ENCODE results near the gene CEP112. TPM values are rescaled to one million over a fixed set of nuclear protein-coding genes. Genes with fewer than 3 reads are reported as not detected.
A peak's percentile ranks its signal among the peaks of the same experiment; 100 is the strongest.

CEP112 gene
- total RNA-seq, 2 donors from 2014 or later: 5.9 to 6.2 TPM

DNA sequence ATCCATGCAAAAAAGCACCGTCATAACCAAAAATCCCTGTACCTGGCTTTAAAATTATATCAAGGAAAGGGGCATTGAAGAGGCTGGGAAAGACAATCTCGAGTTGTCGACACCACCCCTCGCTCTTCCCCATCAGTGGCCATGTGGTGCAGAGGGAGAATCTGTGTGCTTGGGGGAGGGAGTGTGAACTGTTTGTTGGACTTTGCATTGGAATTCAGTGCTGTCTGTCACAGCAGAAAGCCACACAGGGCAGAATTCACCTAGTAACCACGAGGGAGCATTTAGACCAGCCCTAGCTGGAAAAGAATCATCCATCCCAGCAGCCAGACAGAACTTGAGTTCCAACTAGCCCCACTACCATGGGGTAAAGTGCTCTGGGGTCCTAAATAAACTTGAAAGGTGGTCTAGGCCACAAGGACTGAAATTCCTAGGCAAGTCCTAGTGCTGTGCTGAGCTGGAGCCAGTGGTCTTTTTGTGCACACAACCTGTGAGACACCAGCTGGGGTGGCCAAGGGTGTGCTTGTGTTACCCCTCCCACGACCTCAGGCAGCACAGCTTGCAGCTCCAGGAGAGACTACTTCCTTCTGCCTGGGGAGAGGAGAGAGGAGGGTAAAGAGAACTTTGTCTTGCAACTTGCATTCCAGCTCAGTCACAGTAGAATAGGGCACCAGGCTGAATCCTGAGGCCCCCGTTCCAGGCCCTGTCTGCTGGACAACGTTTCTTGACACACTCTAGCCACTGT lies 11.5 kb upstream of the CEP112 start:
- no peak overlapping the region for H3K27ac ChIP-seq
- TF ChIP-seq, protein P1, sequence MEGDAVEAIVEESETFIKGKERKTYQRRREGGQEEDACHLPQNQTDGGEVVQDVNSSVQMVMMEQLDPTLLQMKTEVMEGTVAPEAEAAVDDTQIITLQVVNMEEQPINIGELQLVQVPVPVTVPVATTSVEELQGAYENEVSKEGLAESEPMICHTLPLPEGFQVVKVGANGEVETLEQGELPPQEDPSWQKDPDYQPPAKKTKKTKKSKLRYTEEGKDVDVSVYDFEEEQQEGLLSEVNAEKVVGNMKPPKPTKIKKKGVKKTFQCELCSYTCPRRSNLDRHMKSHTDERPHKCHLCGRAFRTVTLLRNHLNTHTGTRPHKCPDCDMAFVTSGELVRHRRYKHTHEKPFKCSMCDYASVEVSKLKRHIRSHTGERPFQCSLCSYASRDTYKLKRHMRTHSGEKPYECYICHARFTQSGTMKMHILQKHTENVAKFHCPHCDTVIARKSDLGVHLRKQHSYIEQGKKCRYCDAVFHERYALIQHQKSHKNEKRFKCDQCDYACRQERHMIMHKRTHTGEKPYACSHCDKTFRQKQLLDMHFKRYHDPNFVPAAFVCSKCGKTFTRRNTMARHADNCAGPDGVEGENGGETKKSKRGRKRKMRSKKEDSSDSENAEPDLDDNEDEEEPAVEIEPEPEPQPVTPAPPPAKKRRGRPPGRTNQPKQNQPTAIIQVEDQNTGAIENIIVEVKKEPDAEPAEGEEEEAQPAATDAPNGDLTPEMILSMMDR (IDR thresholded peaks at IDR 0.05): no peak
- intact Hi-C loops (cut with DNase I): loop anchor here (5.0 kb wide), 1 partner anchor 704 kb away; no protein-coding TSS in a partner anchor
- no peaks in the 10 kb centered on the region for H3K27me3 ChIP-seq
- H3K36me3 ChIP-seq: no peaks in the 10 kb centered on the region
- H3K9me3 ChIP-seq: no peaks in the 10 kb centered on the region
- no peak overlapping the region for H3K9ac ChIP-seq (ENCODE audit: low read depth in 2 of 2, low read length in 2 of 2)
- no peak for DNase-seq
- no peaks in the 10 kb centered on the region for H3K4me1 ChIP-seq
- no peak overlapping the region for H3K4me3 ChIP-seq

- intact Hi-C loops (cut with DNase I): loop anchor here (5.0 kb wide), 1 partner anchor 707 kb away; no protein-coding TSS in a partner anchor
- peak; percentile 81 for DNase-seq
These were observed 8.8 kb upstream of the CEP112 start for GRCh38 chr17:66200685-66201092.

DNA sequence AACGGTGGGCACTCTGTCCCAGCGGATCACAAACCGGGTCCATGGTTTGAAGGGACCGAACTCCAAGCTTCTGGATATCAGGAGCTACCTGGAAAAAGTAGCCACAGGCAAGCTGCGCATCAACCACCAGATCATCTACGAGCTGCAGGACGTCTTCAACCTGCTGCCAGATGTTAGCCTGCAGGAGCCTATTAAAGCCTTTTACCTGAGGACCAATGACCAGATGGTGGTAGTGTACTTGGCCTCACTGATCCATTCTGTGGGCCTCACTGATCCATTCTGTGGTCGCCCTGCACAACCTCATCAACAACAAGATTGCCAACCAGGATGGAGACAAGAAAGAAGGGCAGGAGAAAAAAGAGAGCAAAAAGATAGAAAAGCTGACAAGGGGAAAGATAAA lies 6.3 kb upstream of the CEP112 start:
- H3K9ac ChIP-seq (ENCODE audit: low read depth in 2 of 2, low read length in 2 of 2): no peak overlapping the region
- no peaks in the 10 kb centered on the region for H3K4me1 ChIP-seq
- no peak for DNase-seq
- H3K27ac ChIP-seq: no peak overlapping the region
- H3K36me3 ChIP-seq: no peaks in the 10 kb centered on the region
- intact Hi-C loops (cut with DNase I): no loop called here
- H3K9me3 ChIP-seq: no peaks in the 10 kb centered on the region
- H3K4me3 ChIP-seq: no peak overlapping the region
- H3K27me3 ChIP-seq: no peaks in the 10 kb centered on the region
- TF ChIP-seq, protein P1 (IDR thresholded peaks at IDR 0.05): no peak

More at GRCh38 chr17:66200685-66201092, 8.8 kb upstream of the CEP112 start:
- Histone ChIP-seq H3K4me1 (no peaks in the 10 kb centered on the region), H3K36me3 (no peaks in the 10 kb centered on the region), H3K4me3 (no peak overlapping the region), H3K9me3 (no peaks in the 10 kb centered on the region), H3K27ac (no peak overlapping the region), H3K27me3 (no peaks in the 10 kb centered on the region), H3K9ac (ENCODE audit: low read depth in 2 of 2, low read length in 2 of 2) (no peak overlapping the region)
- TF ChIP-seq, protein P1 (IDR thresholded peaks at IDR 0.05): peak; percentile 50

GRCh38 chr17:66192378-66192687 lies 400 bp upstream of the CEP112 start:
- Histone ChIP-seq H3K36me3 (no peaks in the 10 kb centered on the region), H3K9ac (ENCODE audit: low read depth in 2 of 2, low read length in 2 of 2) (no peak overlapping the region), H3K9me3 (no peaks in the 10 kb centered on the region), H3K4me3 (peak overlapping the region; percentile 90), H3K4me1 (no peaks in the 10 kb centered on the region), H3K27ac (peak overlapping the region; percentile 20), H3K27me3 (no peaks in the 10 kb centered on the region)
- TF ChIP-seq, protein P1 (IDR thresholded peaks at IDR 0.05): no peak
- intact Hi-C loops (cut with DNase I): no loop called here
- no peak for DNase-seq

DNA sequence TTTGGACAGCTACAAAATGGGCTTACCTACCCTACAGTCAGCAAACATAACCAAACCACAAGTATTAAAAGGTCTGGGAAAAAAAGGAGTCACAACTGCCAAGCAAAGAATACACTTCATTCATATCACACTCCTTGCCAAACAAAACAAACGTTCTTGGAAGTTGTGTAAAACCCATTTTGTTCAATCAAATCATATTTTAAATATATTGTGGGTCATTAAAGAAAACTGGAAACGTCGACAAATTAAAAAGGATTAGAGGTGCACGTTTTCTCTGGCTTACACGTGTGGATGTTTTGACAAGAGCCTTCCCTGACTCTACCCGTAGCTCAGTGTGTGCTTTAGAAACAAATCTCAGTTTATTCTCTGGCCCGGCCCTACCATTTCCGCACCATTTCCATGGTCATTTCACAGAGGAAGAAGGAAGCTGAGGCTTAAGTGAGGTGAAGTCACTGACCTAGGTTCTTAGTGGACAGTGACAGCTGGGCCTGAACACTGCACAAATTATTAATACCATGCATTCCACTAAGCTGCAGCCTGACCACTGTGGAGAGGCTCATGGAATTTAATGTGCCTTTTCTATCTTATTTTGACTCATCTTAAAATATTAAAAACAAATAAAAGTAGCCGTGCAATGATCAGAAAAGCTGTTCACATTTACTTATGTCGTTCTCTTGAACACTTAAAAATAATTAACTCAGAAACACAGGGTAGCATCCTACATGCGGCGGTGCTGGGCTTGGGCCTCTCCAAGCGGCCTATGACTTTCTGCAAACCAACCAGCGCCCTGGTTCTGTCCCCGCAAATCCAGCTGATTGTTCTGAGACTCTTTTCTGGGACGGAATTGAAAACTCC lies 968 bp downstream of the CEP112 start:
- intact Hi-C loops (cut with DNase I): no loop called here
- H3K4me3 ChIP-seq: peak overlapping the region; percentile 90
- peak overlapping the region; percentile 37 to 55 for H3K9ac ChIP-seq (ENCODE audit: low read depth in 2 of 2, low read length in 2 of 2)
- TF ChIP-seq, protein P1 (IDR thresholded peaks at IDR 0.05): no peak
- H3K36me3 ChIP-seq: no peaks in the 10 kb centered on the region
- H3K27ac ChIP-seq: peak overlapping the region; percentile 20
- peak; percentile 23 for DNase-seq
- no peaks in the 10 kb centered on the region for H3K9me3 ChIP-seq
- no peaks in the 10 kb centered on the region for H3K27me3 ChIP-seq
- H3K4me1 ChIP-seq: no peaks in the 10 kb centered on the region
